Activated CD4-positive, alpha-beta T cell treated with anti-CD3 and anti-CD28 coated beads, Interleukin-10, Interleukin-2, amounts not matched to agents 100 ng/mL and 50 ng/mL, durations not matched to agents 16 hours and 8 hours (primary cell): ENCODE results near the gene EWSR1.

ENCODE experiments used
- DNase-seq: peaks from one replicate; pipeline ENCODE4 v3.0.0-alpha.2; 2020

EWSR1 gene

GRCh38 chr22:29269731-29270474 is 1.8 kb downstream of the EWSR1 start:
- DNase-seq = peak; percentile 38

DNA sequence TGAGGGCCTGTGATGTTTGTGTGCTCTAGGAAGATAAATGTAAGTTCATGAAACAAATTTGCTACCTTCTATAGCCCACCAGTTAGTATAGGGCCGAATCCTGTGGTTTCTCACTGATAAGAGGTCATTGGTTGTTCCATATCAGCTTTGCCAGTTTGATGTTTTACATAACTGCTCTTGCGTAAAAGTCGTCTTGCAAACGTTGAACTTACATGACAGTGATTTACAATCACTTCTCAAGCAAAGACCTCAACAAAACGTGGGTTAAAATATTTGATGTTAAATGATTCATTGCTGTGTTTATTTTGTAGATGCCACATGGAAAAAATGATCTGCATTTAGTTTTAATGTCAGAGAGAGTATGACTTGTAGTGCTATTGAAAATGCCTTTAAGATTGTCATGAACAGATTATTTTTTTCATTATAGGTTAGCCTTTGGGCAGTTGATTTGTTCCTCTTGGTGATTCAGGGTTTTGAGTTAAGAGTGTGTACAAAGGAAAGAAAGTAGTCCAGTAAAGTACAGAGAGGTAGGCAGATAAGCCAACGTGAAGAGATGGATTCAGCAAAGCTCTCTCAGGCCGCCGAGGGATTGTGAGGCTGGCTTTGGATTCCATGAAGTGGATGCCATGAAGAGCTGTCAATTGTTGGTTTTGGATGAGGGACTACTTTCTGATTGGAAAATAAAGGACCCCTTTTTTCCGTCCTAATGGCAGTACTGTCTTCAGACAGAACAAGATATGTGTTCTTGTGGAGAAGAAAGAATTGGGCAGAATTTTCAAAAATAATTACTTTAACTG is 2.6 kb downstream of the EWSR1 start:
- DNase-seq = no peak

DNA sequence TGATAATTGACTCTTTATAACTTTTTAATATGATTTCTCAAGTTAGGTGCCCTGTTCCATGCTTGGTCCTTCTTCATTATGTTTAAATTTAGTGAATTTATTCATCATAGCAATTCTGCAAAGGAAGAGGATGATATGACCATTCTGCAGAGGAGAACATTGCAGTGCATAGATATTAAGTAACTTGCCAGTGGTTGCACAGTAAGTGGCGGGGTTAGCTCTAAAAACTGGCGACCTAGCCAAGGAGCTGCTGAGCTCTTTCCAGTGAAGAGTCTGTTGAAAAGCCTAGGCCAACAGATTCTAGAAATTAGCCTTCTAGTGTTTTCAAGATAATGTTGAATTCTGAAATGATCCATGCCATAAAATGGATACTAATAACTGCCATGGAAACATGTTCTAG is 4.6 kb downstream of the EWSR1 start:
- no peak for DNase-seq

GRCh38 chr22:29275167-29275566 is 7.1 kb downstream of the EWSR1 start:
- DNase-seq = no peak

- DNase-seq = no peak
Measured at GRCh38 chr22:29275819-29276565, 7.9 kb downstream of the EWSR1 start.

DNA sequence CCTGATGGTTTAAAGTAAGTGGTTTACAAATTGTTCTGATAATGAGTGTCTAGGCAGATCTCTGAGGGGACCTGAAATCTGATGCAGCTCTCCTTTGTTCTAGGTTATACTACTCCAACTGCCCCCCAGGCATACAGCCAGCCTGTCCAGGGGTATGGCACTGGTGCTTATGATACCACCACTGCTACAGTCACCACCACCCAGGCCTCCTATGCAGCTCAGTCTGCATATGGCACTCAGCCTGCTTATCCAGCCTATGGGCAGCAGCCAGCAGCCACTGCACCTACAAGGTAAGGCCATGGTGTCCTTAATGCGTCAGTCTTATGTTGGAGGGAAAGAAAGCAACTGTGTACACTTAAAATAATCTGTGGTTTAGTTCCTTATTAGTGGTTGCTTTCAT is 9.9 kb downstream of the EWSR1 start:
- no peak for DNase-seq

DNA sequence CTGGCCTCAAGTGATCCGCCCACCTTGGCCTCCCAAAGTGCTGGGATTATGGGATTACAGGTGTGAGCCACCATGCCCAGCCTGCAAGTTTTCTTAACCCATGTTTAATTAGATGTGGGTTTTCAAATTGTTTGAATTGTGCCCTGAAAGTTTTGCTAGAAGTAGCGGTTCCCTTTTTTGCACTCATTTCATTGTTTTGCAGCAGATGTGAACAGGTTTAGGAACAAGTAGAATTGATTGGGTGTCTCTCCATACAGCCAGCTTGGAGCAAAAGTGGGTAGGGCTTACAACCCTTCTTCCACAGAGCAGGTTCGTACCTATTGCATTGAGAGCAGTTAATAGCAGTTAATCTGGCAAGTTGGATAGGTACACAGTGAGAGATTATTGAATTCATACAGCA is 16.1 kb downstream of the EWSR1 start:
- DNase-seq = no peak

GRCh38 chr22:29288837-29289236 is 20.8 kb downstream of the EWSR1 start:
- DNase-seq = no peak

GRCh38 chr22:29290061-29290460 is 22.0 kb downstream of the EWSR1 start:
- DNase-seq = no peak

- DNase-seq = no peak
Measured at GRCh38 chr22:29291215-29291614, 23.1 kb downstream of the EWSR1 start.

- no peak for DNase-seq
Measured at GRCh38 chr22:29292379-29292778, 24.3 kb downstream of the EWSR1 start.

DNA sequence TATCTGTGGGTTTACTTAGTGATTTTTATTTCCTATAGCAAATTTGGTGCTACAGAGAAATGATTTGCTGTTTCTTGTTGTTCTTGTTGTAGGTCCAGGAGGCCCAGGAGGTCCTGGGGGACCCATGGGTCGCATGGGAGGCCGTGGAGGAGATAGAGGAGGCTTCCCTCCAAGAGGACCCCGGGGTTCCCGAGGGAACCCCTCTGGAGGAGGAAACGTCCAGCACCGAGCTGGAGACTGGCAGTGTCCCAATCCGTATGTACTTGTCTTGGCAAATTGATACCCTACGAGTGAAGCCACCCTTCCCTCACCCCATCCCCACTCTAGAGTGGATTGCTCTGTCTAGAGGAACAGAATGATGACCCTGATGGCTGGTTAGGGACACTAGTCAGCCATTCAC is 30.6 kb downstream of the EWSR1 start:
- no peak for DNase-seq

DNA sequence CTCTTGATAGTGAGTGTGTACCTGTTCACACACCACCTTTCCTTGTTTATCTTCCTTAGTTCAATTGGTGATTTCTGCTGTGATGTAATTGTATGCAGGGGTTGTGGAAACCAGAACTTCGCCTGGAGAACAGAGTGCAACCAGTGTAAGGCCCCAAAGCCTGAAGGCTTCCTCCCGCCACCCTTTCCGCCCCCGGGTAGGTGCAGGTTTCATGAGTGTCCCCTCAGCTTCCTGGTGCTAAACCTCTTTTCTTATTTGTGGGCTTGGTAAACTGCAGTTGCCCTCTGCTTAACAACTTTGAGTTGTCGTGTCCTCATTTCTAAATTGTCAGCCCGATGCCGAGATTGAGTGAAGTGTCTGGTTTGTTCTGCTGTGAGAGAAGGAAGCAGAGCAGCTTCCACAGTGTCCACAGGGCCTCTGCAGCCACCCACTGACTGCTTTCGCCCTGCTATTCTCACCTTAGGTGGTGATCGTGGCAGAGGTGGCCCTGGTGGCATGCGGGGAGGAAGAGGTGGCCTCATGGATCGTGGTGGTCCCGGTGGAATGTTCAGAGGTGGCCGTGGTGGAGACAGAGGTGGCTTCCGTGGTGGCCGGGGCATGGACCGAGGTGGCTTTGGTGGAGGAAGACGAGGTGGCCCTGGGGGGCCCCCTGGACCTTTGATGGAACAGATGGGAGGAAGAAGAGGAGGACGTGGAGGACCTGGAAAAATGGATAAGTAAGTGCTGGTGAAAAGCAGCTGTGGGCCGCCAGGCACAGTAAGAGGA is 31.2 kb downstream of the EWSR1 start:
- no peak for DNase-seq

- no peak for DNase-seq
Measured at GRCh38 chr22:29300467-29300806, 32.4 kb downstream of the EWSR1 start.

DNA sequence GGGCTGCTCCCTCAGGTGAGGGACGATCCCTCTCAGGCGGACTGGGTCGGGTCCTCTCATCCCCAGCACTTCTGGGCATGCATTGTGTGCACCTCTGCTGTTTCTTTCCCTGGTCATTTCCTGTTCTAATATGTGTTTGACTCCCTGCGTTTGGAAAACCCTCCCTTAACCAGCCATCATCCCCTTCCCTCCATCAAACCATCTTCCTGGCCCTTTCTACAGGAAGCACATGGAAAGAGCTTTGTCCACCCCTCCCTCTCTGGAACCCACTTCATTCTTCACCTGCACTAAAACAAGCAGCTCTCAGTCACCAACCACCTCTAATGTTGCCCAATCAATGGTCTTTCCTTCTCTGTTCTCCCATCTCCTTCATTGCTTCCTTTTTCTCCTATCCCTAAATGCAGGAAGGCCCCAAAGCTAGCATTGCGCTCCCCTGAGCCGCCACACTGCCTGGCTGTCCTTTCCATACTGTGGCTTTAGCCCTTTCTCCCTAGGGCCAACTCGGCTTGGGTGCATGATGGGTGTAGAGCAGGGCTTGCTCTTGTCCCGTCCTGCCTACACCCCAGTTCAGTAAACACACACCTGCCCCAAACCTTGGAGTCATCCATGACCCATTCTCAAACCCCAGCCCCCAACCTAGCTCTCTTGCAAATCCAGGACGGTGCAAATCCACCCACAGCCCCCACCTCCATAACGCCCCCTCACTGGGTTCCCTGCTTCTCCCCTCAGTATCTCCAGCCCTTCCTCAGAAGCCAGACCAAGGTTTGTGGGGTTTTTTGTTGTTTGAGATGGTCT is 32.9 kb downstream of the EWSR1 start:
- DNase-seq = no peak

DNA sequence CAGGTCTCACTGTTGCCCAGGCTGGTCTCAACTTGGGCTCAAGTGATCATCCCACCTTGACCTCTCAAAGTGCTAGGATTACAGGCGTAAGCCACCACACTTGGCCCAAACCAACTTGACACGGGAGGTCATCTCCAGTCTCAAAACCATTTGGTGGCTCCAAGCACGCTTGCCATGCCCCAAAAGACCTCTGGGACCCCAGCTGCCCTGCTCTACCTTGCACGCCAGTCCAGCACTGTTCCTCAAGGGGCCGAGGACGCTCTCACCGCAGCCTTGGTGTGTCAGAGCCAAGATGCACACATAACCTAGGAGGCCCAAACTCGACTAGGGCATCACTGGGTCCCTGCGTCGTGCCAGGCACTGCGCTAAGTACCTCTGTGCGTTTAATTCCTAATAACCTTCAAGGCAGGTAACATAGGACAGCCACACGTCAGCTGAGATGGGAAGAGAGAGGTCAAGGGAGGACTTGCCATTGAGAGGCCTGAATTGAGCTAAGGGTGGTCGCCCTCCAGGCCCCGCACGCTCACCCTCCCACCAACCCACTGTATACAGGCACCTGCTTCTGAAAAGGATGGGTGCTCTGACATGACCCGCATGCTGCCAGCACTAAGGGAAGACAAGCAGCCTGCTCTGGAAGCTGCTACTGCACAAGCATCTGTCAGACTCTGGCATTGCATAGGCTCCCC is 33.8 kb downstream of the EWSR1 start:
- no peak for DNase-seq

DNA sequence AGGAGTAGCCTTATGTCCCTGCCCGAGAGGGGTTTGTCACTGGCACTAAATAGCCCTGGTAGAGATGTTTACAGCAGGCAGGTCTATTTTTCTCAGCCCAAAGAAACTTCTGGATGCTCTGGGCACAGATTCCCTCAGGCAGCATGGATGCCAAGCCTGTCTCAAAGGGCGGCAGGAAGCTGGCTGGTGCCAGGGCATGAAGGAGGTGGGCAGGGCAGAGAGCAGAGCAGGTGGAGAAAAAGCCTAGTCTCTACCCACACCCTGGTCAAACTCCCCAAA is 34.3 kb downstream of the EWSR1 start:
- no peak for DNase-seq

- DNase-seq = no peak
Measured at GRCh38 chr22:29302681-29303465, 34.8 kb downstream of the EWSR1 start.

DNA sequence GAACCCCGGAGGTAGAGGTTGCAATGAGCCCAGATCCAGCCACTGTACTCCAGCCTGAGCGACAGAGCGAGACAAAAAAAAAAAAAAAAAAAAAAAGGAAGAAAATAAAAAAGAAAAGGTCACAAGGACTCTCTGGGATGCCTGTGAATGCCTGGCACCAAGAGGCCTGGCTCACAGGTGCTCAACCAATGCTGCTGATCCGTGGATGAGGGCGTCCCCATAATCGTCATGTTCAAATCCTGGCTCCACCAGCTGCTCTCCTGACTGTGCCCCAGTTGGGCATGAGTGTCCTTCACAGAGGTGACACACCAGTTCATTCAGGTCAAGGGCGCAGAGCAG is 37.7 kb downstream of the EWSR1 start:
- DNase-seq = no peak

GRCh38 chr22:29306175-29306834 is 38.2 kb downstream of the EWSR1 start, which contains the start of gene GAS2L1:
Gene GAS2L1 (plus strand): TSS chr22:29306650. CDS start chr22:29308106, 1,456 bp downstream.
- peak; percentile 50 for DNase-seq
